HCT116 (cell line): ENCODE measurements around the gene DLX3. TPM values are rescaled to one million over a fixed set of nuclear protein-coding genes. Genes with fewer than 3 reads are reported as not detected.

Experiments
- ATAC-seq: fragments of 200-7000 bp; cut with Tn5 transposase; 2 replicates; pipeline ENCODE4 v1.9.1; 2020; ENCODE audit warnings: mild to moderate bottlenecking, moderate library complexity
- BruUV-seq: library from RNA; stranded (reverse); fragments of 400-500 nt; replicated peaks from 2 replicates; lab custom pipeline; 2021; lab: Mats Ljungman, UMichigan
- CTCF ChIA-PET: fragments of 300-600 bp; sonication (Branson Sonifier 250); formaldehyde crosslinking; loops from one replicate; lab custom pipeline; 2021; ENCODE audit warnings: antibody characterized with exemption; lab: Charles Lee
- POLR2A ChIA-PET: fragments of 300-600, 350-600 bp; sonication (Branson Sonifier 250); formaldehyde crosslinking; loops from one replicate; lab custom pipeline; 2021; ENCODE audit warnings: antibody characterized with exemption; lab: Charles Lee
- RAD21 ChIA-PET, 2 experiments: fragments of 300-600 bp; sonication (Branson Sonifier 250); formaldehyde crosslinking; loops; one replicate each; lab custom pipeline; 2023; ENCODE audit warnings: low total read pairs in 2 of 2; ENCODE audit not compliant: uncharacterized antibody in 2 of 2, unreplicated experiment in 2 of 2, low non-redundant PET in 1 of 2; lab: Charles Lee
- DNase-seq: peaks from one replicate; pipeline ENCODE4 v3.0.0-alpha.2; 2010; ENCODE audit warnings: low read depth, low spot score
- H2AFZ ChIP-seq: fragments of 200-600 bp; shearing (Covaris generic), sonication (generic); 2 replicates; pipeline ENCODE4 v1.6.1; 2017; ENCODE audit warnings: low read depth, mixed run types, mixed read lengths, antibody characterized with exemption, low read length; ENCODE audit not compliant: poor library complexity, severe bottlenecking
- H3K27ac ChIP-seq: 2 replicates; pipeline ENCODE4 v1.5.1; 2012; ENCODE audit warnings: low read depth, low read length
- H3K27me3 ChIP-seq: fragments of 200-600 bp; sonication (generic); 2 replicates; pipeline ENCODE4 v1.6.1; 2016; ENCODE audit warnings: mixed run types, low read length, mixed read lengths; ENCODE audit not compliant: insufficient read depth
- H3K36me3 ChIP-seq, 2 experiments: fragments of 200-500 bp in 1 of 2; fragments of 200-600 bp in 1 of 2; sonication (Bioruptor generic) in 1 of 2; sonication (generic) in 1 of 2; 2 replicates each; pipeline versions ENCODE4 v1.5.1 to v1.6.1; 2014 to 2016; ENCODE audit warnings: low read length in 2 of 2, inconsistent platforms in 1 of 2, mixed read lengths in 1 of 2, mixed run types in 1 of 2; ENCODE audit not compliant: insufficient read depth in 2 of 2, control insufficient read depth in 1 of 2
- H3K4me1 ChIP-seq, 2 experiments: fragments of 200-600 bp in 1 of 2; sonication (generic) in 1 of 2; 2 replicates each; pipeline versions ENCODE4 v1.5.1 to v1.6.1; 2012 to 2017; ENCODE audit warnings: low read length in 2 of 2, inconsistent platforms in 1 of 2, mild to moderate bottlenecking in 1 of 2, mixed read lengths in 1 of 2, mixed run types in 1 of 2, moderate library complexity in 1 of 2; ENCODE audit not compliant: insufficient read depth in 2 of 2, control insufficient read depth in 1 of 2
- H3K4me2 ChIP-seq: fragments of 200-600 bp; sonication (generic); 2 replicates; pipeline ENCODE4 v1.6.1; 2017; ENCODE audit warnings: mixed run types, low read length, mixed read lengths
- H3K4me3 ChIP-seq, 2 experiments: fragments of 200-600 bp in 1 of 2; sonication (generic) in 1 of 2; replicated peaks in 1 of 2; 2 replicates each; pipeline ENCODE4 v1.5.1; 2011 to 2016; ENCODE audit warnings: low read length in 2 of 2, control low read depth in 1 of 2, low read depth in 1 of 2, mild to moderate bottlenecking in 1 of 2, mixed read lengths in 1 of 2, mixed run types in 1 of 2
- H3K79me2 ChIP-seq: fragments of 200-600 bp; sonication (generic); 2 replicates; pipeline ENCODE4 v1.6.1; 2017; ENCODE audit warnings: mild to moderate bottlenecking, mixed run types, low read length, moderate library complexity, mixed read lengths; ENCODE audit not compliant: insufficient read depth
- H3K9ac ChIP-seq: fragments of 200-600 bp; sonication (generic); 2 replicates; pipeline ENCODE4 v1.6.1; 2016; ENCODE audit warnings: low read length, mixed read lengths
- H3K9me2 ChIP-seq: fragments of 200-600 bp; sonication (generic), shearing (Covaris generic); 2 replicates; pipeline ENCODE4 v1.6.1; 2017; ENCODE audit warnings: mixed run types, mild to moderate bottlenecking, moderate library complexity; ENCODE audit not compliant: insufficient read depth
- H3K9me3 ChIP-seq, 2 experiments: fragments of 200-500 bp in 1 of 2; fragments of 200-600 bp in 1 of 2; sonication (Bioruptor generic) in 1 of 2; sonication (generic) in 1 of 2; 2 replicates each; pipeline ENCODE4 v1.6.1; 2014 to 2017; ENCODE audit warnings: low read length in 2 of 2, mixed read lengths in 2 of 2, inconsistent platforms in 1 of 2, low read depth in 1 of 2, mild to moderate bottlenecking in 1 of 2, mixed run types in 1 of 2, moderate library complexity in 1 of 2; ENCODE audit not compliant: control insufficient read depth in 1 of 2, insufficient read depth in 1 of 2
- H4K20me1 ChIP-seq: fragments of 200-600 bp; sonication (generic), shearing (Covaris generic); 2 replicates; pipeline ENCODE4 v1.6.1; 2017; ENCODE audit warnings: mixed run types, mild to moderate bottlenecking, moderate library complexity; ENCODE audit not compliant: insufficient read depth
- ATF3 ChIP-seq: IDR thresholded peaks from 2 replicates; pipeline ENCODE4 v1.6.1; 2012
- CBX3 ChIP-seq: IDR thresholded peaks from 2 replicates; pipeline ENCODE4 v1.6.1; 2012; ENCODE audit warnings: low read depth
- CEBPB ChIP-seq: IDR thresholded peaks from 2 replicates; pipeline ENCODE4 v1.6.1; 2012; ENCODE audit warnings: low read depth
- EZH2phosphoT487 ChIP-seq: fragments of 200-600 bp; IDR thresholded peaks from 2 replicates; pipeline ENCODE4 v1.6.1; 2018; ENCODE audit warnings: antibody characterized with exemption, borderline replicate concordance
- MAX ChIP-seq: IDR thresholded peaks from 2 replicates; pipeline ENCODE4 v1.6.1; 2012
- POLR2A ChIP-seq: IDR thresholded peaks from 2 replicates; pipeline ENCODE4 v1.7.0; 2011; ENCODE audit warnings: borderline replicate concordance; ENCODE audit not compliant: insufficient read depth, insufficient read length; ENCODE audit errors: extremely low read depth
- POLR2AphosphoS5 ChIP-seq: IDR thresholded peaks from 2 replicates; pipeline ENCODE4 v1.6.1; 2011; ENCODE audit warnings: mild to moderate bottlenecking, low read depth, low read length, moderate library complexity
- RAD21 ChIP-seq: IDR thresholded peaks from 2 replicates; pipeline ENCODE4 v1.6.1; 2012; ENCODE audit warnings: low read depth, mild to moderate bottlenecking
- YY1 ChIP-seq: IDR thresholded peaks from 2 replicates; pipeline ENCODE4 v1.6.1; 2011; ENCODE audit warnings: low read length, low read depth, moderate library complexity, mild to moderate bottlenecking; ENCODE audit not compliant: insufficient replicate concordance; ENCODE audit errors: extremely low read depth
- ZNF274 ChIP-seq: fragments of 200-500 bp; sonication (Bioruptor generic); IDR thresholded peaks from 2 replicates; pipeline ENCODE4 v1.6.1; 2014; ENCODE audit warnings: mild to moderate bottlenecking, low read depth, low read length, inconsistent platforms
- intact Hi-C: fragments of 100-400 bp; cut with micrococcal nuclease; formaldehyde crosslinking; loops from 2 replicates; pipeline ENCODE4 v1.10.0; 2022
- total RNA-seq: library from RNA; stranded (reverse); gene quantifications from one replicate; pipeline ENCODE4 v1.2.1, GENCODE V29; 2021; ENCODE audit not compliant: unreplicated experiment
- TF ChIP-seq, protein P1 (sequence below): IDR thresholded peaks from 2 replicates; pipeline ENCODE4 v1.6.1; 2012; ENCODE audit warnings: low read depth

DLX3 gene
- total RNA-seq, 1 experiment from 2014 or later = not detected

DNA sequence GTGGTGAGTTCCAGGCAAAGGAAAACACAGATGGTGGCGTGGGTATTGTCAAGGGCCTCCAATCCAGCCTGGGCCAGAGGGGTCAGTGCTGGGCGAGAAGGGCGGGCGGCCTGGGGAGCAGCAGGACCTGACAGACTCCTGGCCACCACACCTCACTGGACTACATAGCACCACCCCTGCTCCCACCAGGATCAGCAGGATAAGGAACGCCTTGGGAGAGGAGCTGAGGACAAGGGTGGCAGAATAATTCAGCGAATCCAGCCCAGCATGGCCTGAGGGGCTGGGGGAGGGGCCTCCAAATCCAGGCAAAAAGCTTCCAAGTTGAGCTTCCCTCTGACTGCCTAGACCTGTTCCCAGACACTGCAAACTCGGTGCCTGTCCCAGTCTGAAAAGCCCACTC, 19.5 kb downstream of the DLX3 start:
- intact Hi-C loops = no loop called here
- Histone ChIP-seq H3K4me2 (no peak overlapping the region), H3K79me2 (no peaks in the 10 kb centered on the region), H3K36me3 (no peaks in the 10 kb centered on the region), H3K9me2 (no peaks in the 10 kb centered on the region), H3K27ac (no peak overlapping the region), H3K4me3 (no peak overlapping the region), H4K20me1 (no peaks in the 10 kb centered on the region), H3K9ac (no peak overlapping the region), H3K4me1 (peaks cover 6 to 20% of the 10 kb centered on the region in 2 experiments; a peak in 3 of 4 replicates), H3K9me3 (no peaks in the 10 kb centered on the region), H2AFZ (no peak overlapping the region), H3K27me3 (no peaks in the 10 kb centered on the region)
- ChIA-PET CTCF (interaction anchor here (4.2 kb wide), 1 partner anchor 23 kb away, joined by 18 read pairs; no protein-coding TSS in a partner anchor), RAD21 (interaction anchor here in 1 of 2 experiments (1.6 kb wide), 1 partner anchor 22 kb away, joined by 5 read pairs; no protein-coding TSS in a partner anchor), POLR2A (interaction anchor here (1.0 kb wide), 1 partner anchor 73 kb away, joined by 3 read pairs; no protein-coding TSS in a partner anchor)
- ATAC-seq = no peak
- BruUV-seq = no TSS peak
- TF ChIP-seq POLR2A (no peak), ZNF274 (no peak), EZH2phosphoT487 (no peak), POLR2AphosphoS5 (no peak), MAX (no peak), YY1 (no peak), RAD21 (no peak), CEBPB (no peak), CBX3 (no peak), ATF3 (no peak)
- TF ChIP-seq, protein P1, sequence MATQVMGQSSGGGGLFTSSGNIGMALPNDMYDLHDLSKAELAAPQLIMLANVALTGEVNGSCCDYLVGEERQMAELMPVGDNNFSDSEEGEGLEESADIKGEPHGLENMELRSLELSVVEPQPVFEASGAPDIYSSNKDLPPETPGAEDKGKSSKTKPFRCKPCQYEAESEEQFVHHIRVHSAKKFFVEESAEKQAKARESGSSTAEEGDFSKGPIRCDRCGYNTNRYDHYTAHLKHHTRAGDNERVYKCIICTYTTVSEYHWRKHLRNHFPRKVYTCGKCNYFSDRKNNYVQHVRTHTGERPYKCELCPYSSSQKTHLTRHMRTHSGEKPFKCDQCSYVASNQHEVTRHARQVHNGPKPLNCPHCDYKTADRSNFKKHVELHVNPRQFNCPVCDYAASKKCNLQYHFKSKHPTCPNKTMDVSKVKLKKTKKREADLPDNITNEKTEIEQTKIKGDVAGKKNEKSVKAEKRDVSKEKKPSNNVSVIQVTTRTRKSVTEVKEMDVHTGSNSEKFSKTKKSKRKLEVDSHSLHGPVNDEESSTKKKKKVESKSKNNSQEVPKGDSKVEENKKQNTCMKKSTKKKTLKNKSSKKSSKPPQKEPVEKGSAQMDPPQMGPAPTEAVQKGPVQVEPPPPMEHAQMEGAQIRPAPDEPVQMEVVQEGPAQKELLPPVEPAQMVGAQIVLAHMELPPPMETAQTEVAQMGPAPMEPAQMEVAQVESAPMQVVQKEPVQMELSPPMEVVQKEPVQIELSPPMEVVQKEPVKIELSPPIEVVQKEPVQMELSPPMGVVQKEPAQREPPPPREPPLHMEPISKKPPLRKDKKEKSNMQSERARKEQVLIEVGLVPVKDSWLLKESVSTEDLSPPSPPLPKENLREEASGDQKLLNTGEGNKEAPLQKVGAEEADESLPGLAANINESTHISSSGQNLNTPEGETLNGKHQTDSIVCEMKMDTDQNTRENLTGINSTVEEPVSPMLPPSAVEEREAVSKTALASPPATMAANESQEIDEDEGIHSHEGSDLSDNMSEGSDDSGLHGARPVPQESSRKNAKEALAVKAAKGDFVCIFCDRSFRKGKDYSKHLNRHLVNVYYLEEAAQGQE = no peak
- no peak for DNase-seq
